ENCODE measurements around the gene RNF217. TPM values are rescaled to one million over a fixed set of nuclear protein-coding genes. Genes with fewer than 3 reads are reported as not detected.

Gene RNF217
- total and polyA plus RNA-seq, 2 of the 13 experiments (the other 11 are each of a cell fraction or from before 2014, with no cell fraction given), result 2.2 to 2.4 TPM

- TF ChIP-seq THAP8 (CRISPR knock-in tag; IDR thresholded peaks at IDR 0.05; ENCODE audit: borderline replicate concordance) (no peak), ZNF431 (CRISPR knock-in tag; IDR thresholded peaks at IDR 0.05; ENCODE audit: borderline replicate concordance, low read depth) (no peak), CSRNP1 (CRISPR knock-in tag; IDR thresholded peaks at IDR 0.05) (no peak), IRF1 (CRISPR knock-in tag; IDR thresholded peaks at IDR 0.05; ENCODE audit: low read depth) (no peak), ZNF800 (CRISPR knock-in tag; IDR thresholded peaks at IDR 0.05) (peak; percentile 67; the same call in 1 of the 2 replicates), MAZ (IDR thresholded peaks at IDR 0.05; ENCODE audit: borderline replicate concordance, low read depth, low read length) (peak; percentile 23; the same call in 1 of the 2 replicates), MAZ (CRISPR knock-in tag; IDR thresholded peaks at IDR 0.05; ENCODE audit: low read depth) (no peak), GTF3A (CRISPR knock-in tag; conservative IDR thresholded peaks at IDR 0.05) (no peak), ZNF513 (CRISPR knock-in tag; conservative IDR thresholded peaks at IDR 0.05) (no peak), NR2F6 (IDR thresholded peaks at IDR 0.05) (no peak), NR2F6 (CRISPR knock-in tag; IDR thresholded peaks at IDR 0.05) (no peak), ZNF275 (CRISPR knock-in tag; IDR thresholded peaks at IDR 0.05; ENCODE audit: borderline replicate concordance) (no peak), ARID2 (CRISPR knock-in tag; IDR thresholded peaks at IDR 0.05; ENCODE audit: borderline replicate concordance) (no peak), ZNF598 (CRISPR knock-in tag; IDR thresholded peaks at IDR 0.05; ENCODE audit: borderline replicate concordance) (no peak), SCMH1 (CRISPR knock-in tag; IDR thresholded peaks at IDR 0.05; ENCODE audit: borderline replicate concordance) (no peak), MIXL1 (CRISPR knock-in tag; IDR thresholded peaks at IDR 0.05) (no peak), NFKB2 (CRISPR knock-in tag; IDR thresholded peaks at IDR 0.05; ENCODE audit: borderline replicate concordance) (no peak), AGO1 (IDR thresholded peaks at IDR 0.05; ENCODE audit: low read depth, low read length, poor library complexity, severe bottlenecking) (no peak), NONO (IDR thresholded peaks at IDR 0.05) (no peak), NONO (CRISPR knock-in tag; conservative IDR thresholded peaks at IDR 0.05) (no peak), MED13 (CRISPR knock-in tag; IDR thresholded peaks at IDR 0.05) (no peak)
These were observed 137.2 kb downstream of the RNF217 start (continued) for GRCh38 chr6:125099211-125100073.

Measured in HepG2 (cell line).